ENCODE data around the gene ZSWIM5. TPM values are rescaled to one million over a fixed set of nuclear protein-coding genes. Genes with fewer than 3 reads are reported as not detected.
"Not testable (repeated sequence)": the region's sequence is repeated elsewhere in the genome, so short reads cannot be mapped to it uniquely, and the experiment has no call there.

Gene ZSWIM5
- total RNA-seq, 1 experiment from 2014 or later: 0.56 TPM

- no peaks in the 10 kb centered on the region for H3K9me3 ChIP-seq
- H3K27me3 ChIP-seq: no peaks in the 10 kb centered on the region
- no peak overlapping the region for H3K4me3 ChIP-seq
- H3K36me3 ChIP-seq: no peaks in the 10 kb centered on the region
- DNase-seq: no peak
These were observed 121.8 kb downstream of the ZSWIM5 start for GRCh38 chr1:45084562-45084961.

- DNase-seq: no peak
- Histone ChIP-seq H3K9me3 (no peaks in the 10 kb centered on the region), H3K36me3 (no peaks in the 10 kb centered on the region), H3K27me3 (no peaks in the 10 kb centered on the region), H3K4me3 (no peak overlapping the region)
These were observed 126.9 kb downstream of the ZSWIM5 start for GRCh38 chr1:45079533-45079932.

- H3K9me3 ChIP-seq, H3K36me3 ChIP-seq, H3K4me3 ChIP-seq, DNase-seq, H3K27me3 ChIP-seq: not testable (repeated sequence)
These were observed 129.4 kb downstream of the ZSWIM5 start for GRCh38 chr1:45076959-45077358.

GRCh38 chr1:45071567-45071966, 134.8 kb downstream of the ZSWIM5 start:
- no peak overlapping the region for H3K4me3 ChIP-seq
- H3K9me3 ChIP-seq: peaks cover 3% of the 10 kb centered on the region; the same call in 1 of the 2 replicates
- DNase-seq: no peak
- H3K27me3 ChIP-seq: no peaks in the 10 kb centered on the region
- H3K36me3 ChIP-seq: no peaks in the 10 kb centered on the region

- Histone ChIP-seq H3K9me3 (no peaks in the 10 kb centered on the region), H3K27me3 (no peaks in the 10 kb centered on the region), H3K36me3 (no peaks in the 10 kb centered on the region), H3K4me3 (no peak overlapping the region)
- DNase-seq: no peak
These were observed 138.6 kb downstream of the ZSWIM5 start for GRCh38 chr1:45067806-45068205.

- DNase-seq: no peak
- Histone ChIP-seq H3K9me3 (no peaks in the 10 kb centered on the region), H3K36me3 (no peaks in the 10 kb centered on the region), H3K27me3 (no peaks in the 10 kb centered on the region), H3K4me3 (no peak overlapping the region)
These were observed 141.3 kb downstream of the ZSWIM5 start for GRCh38 chr1:45065083-45065482.

- not testable (repeated sequence) for H3K36me3 ChIP-seq, H3K4me3 ChIP-seq, H3K9me3 ChIP-seq, H3K27me3 ChIP-seq, DNase-seq
These were observed 143.9 kb downstream of the ZSWIM5 start for GRCh38 chr1:45062463-45062862.

GRCh38 chr1:45059829-45060228, 146.6 kb downstream of the ZSWIM5 start:
- Histone ChIP-seq H3K4me3 (no peak overlapping the region), H3K36me3 (no peaks in the 10 kb centered on the region), H3K27me3 (no peaks in the 10 kb centered on the region), H3K9me3 (no peaks in the 10 kb centered on the region)
- no peak for DNase-seq

GRCh38 chr1:45057542-45057941, 148.9 kb downstream of the ZSWIM5 start:
- Histone ChIP-seq H3K9me3 (no peaks in the 10 kb centered on the region), H3K4me3 (no peak overlapping the region), H3K27me3 (no peaks in the 10 kb centered on the region), H3K36me3 (no peaks in the 10 kb centered on the region)
- DNase-seq: no peak

- H3K36me3 ChIP-seq: no peaks in the 10 kb centered on the region
- no peaks in the 10 kb centered on the region for H3K9me3 ChIP-seq
- H3K27me3 ChIP-seq: no peaks in the 10 kb centered on the region
- DNase-seq: no peak
- H3K4me3 ChIP-seq: no peak overlapping the region
These were observed 155.2 kb downstream of the ZSWIM5 start for GRCh38 chr1:45051005-45051772.

- Histone ChIP-seq H3K27me3 (no peaks in the 10 kb centered on the region), H3K4me3 (no peak overlapping the region)
- no peak for DNase-seq
These were observed 159.4 kb downstream of the ZSWIM5 start for GRCh38 chr1:45047032-45047431.

GRCh38 chr1:45044916-45045315, 161.5 kb downstream of the ZSWIM5 start:
- Histone ChIP-seq H3K36me3 (no peaks in the 10 kb centered on the region), H3K27me3 (no peaks in the 10 kb centered on the region), H3K4me3 (no peak overlapping the region), H3K9me3 (no peaks in the 10 kb centered on the region)
- DNase-seq: no peak

More at GRCh38 chr1:45047032-45047431, 159.4 kb downstream of the ZSWIM5 start:
- Histone ChIP-seq H3K9me3 (no peaks in the 10 kb centered on the region), H3K36me3 (no peaks in the 10 kb centered on the region)

GRCh38 chr1:45043094-45043493, 163.3 kb downstream of the ZSWIM5 start:
- Histone ChIP-seq H3K27me3 (no peaks in the 10 kb centered on the region), H3K4me3 (no peak overlapping the region), H3K9me3 (no peaks in the 10 kb centered on the region), H3K36me3 (no peaks in the 10 kb centered on the region)
- no peak for DNase-seq

GRCh38 chr1:45040297-45040696, 166.1 kb downstream of the ZSWIM5 start:
- Histone ChIP-seq H3K27me3 (no peaks in the 10 kb centered on the region), H3K9me3 (no peaks in the 10 kb centered on the region), H3K4me3 (no peak overlapping the region), H3K36me3 (no peaks in the 10 kb centered on the region)
- no peak for DNase-seq

- DNase-seq: no peak
- Histone ChIP-seq H3K36me3 (no peaks in the 10 kb centered on the region), H3K4me3 (no peak overlapping the region), H3K9me3 (no peaks in the 10 kb centered on the region), H3K27me3 (no peaks in the 10 kb centered on the region)
These were observed 167.6 kb downstream of the ZSWIM5 start for GRCh38 chr1:45038661-45039364.

GRCh38 chr1:45038240-45038639, 168.2 kb downstream of the ZSWIM5 start:
- no peak for DNase-seq
- Histone ChIP-seq H3K27me3 (no peaks in the 10 kb centered on the region), H3K9me3 (no peaks in the 10 kb centered on the region), H3K4me3 (no peak overlapping the region), H3K36me3 (no peaks in the 10 kb centered on the region)

- H3K36me3 ChIP-seq: no peaks in the 10 kb centered on the region
- H3K27me3 ChIP-seq: no peaks in the 10 kb centered on the region
- DNase-seq: no peak
- H3K9me3 ChIP-seq: no peaks in the 10 kb centered on the region
- H3K4me3 ChIP-seq: no peak overlapping the region
These were observed 168.9 kb downstream of the ZSWIM5 start for GRCh38 chr1:45037456-45037855.

All from MG63 (cell line).